IPS-18c (cell line): ENCODE results near the gene CTPS2.
A peak's percentile ranks its signal among the peaks of the same experiment; 100 is the strongest.
"Not testable (repeated sequence)": the region's sequence is repeated elsewhere in the genome, so short reads cannot be mapped to it uniquely, and the experiment has no call there.

Source experiments
- H3K4me3 ChIP-seq: 2 replicates; pipeline ENCODE4 v1.7.0; 2013; ENCODE audit warnings: low read depth, mild to moderate bottlenecking, low read length, moderate library complexity; ENCODE audit not compliant: insufficient read depth
- H3K9me3 ChIP-seq: one replicate; pipeline ENCODE4 v1.6.1; 2013; ENCODE audit warnings: mild to moderate bottlenecking, low read length, moderate library complexity; ENCODE audit not compliant: control insufficient read depth, insufficient read depth

CTPS2 gene

GRCh38 chrX:16718824-16719333 lies 6.4 kb upstream of the CTPS2 start:
- no peaks in the 10 kb centered on the region for H3K9me3 ChIP-seq

GRCh38 chrX:16716451-16716850 lies 4.0 kb upstream of the CTPS2 start:
- not testable (repeated sequence) for H3K4me3 ChIP-seq, H3K9me3 ChIP-seq

More at GRCh38 chrX:16718824-16719333, 6.4 kb upstream of the CTPS2 start:
- H3K4me3 ChIP-seq: peak overlapping the region; percentile 40

GRCh38 chrX:16715638-16716037 lies 3.2 kb upstream of the CTPS2 start:
- H3K9me3 ChIP-seq, H3K4me3 ChIP-seq: not testable (repeated sequence)

- no peak overlapping the region for H3K4me3 ChIP-seq
- H3K9me3 ChIP-seq: no peaks in the 10 kb centered on the region
These were observed 2.0 kb upstream of the CTPS2 start for GRCh38 chrX:16714504-16714903.

GRCh38 chrX:16711893-16712547 lies 449 bp downstream of the CTPS2 start:
- H3K9me3 ChIP-seq: no peaks in the 10 kb centered on the region
- H3K4me3 ChIP-seq: peak overlapping the region; percentile 87

- Histone ChIP-seq H3K4me3 (peak overlapping the region; percentile 87), H3K9me3 (no peaks in the 10 kb centered on the region)
These were observed 1.2 kb downstream of the CTPS2 start for GRCh38 chrX:16711219-16711811.

- no peak overlapping the region for H3K4me3 ChIP-seq
- H3K9me3 ChIP-seq: no peaks in the 10 kb centered on the region
These were observed 4.5 kb downstream of the CTPS2 start for GRCh38 chrX:16708016-16708415.

GRCh38 chrX:16705370-16705769 lies 7.1 kb downstream of the CTPS2 start:
- H3K9me3 ChIP-seq: peaks cover 3% of the 10 kb centered on the region
- H3K4me3 ChIP-seq: no peak overlapping the region

- H3K9me3 ChIP-seq: peaks cover 3% of the 10 kb centered on the region
- H3K4me3 ChIP-seq: no peak overlapping the region
These were observed 9.5 kb downstream of the CTPS2 start for GRCh38 chrX:16702700-16703599.

- H3K9me3 ChIP-seq: peaks cover 3% of the 10 kb centered on the region
These were observed 11.7 kb downstream of the CTPS2 start for GRCh38 chrX:16700734-16701133.

GRCh38 chrX:16699389-16699788 lies 13.1 kb downstream of the CTPS2 start:
- peaks cover 3% of the 10 kb centered on the region for H3K9me3 ChIP-seq
- H3K4me3 ChIP-seq: no peak overlapping the region

More at GRCh38 chrX:16700734-16701133, 11.7 kb downstream of the CTPS2 start:
- no peak overlapping the region for H3K4me3 ChIP-seq

GRCh38 chrX:16696956-16697355 lies 15.5 kb downstream of the CTPS2 start:
- Histone ChIP-seq H3K4me3 (no peak overlapping the region), H3K9me3 (peaks cover 3% of the 10 kb centered on the region)

GRCh38 chrX:16695079-16695676 lies 17.3 kb downstream of the CTPS2 start:
- H3K9me3 ChIP-seq: no peaks in the 10 kb centered on the region
- H3K4me3 ChIP-seq: no peak overlapping the region

GRCh38 chrX:16687514-16687913 lies 25.0 kb downstream of the CTPS2 start:
- no peaks in the 10 kb centered on the region for H3K9me3 ChIP-seq
- no peak overlapping the region for H3K4me3 ChIP-seq

GRCh38 chrX:16683007-16683664 lies 29.3 kb downstream of the CTPS2 start:
- no peak overlapping the region for H3K4me3 ChIP-seq
- H3K9me3 ChIP-seq: no peaks in the 10 kb centered on the region

- H3K4me3 ChIP-seq: no peak overlapping the region
- no peaks in the 10 kb centered on the region for H3K9me3 ChIP-seq
These were observed 33.8 kb downstream of the CTPS2 start for GRCh38 chrX:16678689-16679088.

- no peak overlapping the region for H3K4me3 ChIP-seq
These were observed 41.5 kb downstream of the CTPS2 start for GRCh38 chrX:16671005-16671404.

More at GRCh38 chrX:16671005-16671404, 41.5 kb downstream of the CTPS2 start:
- no peaks in the 10 kb centered on the region for H3K9me3 ChIP-seq
